ENCODE results near the gene MTMR1. TPM values are rescaled to one million over a fixed set of nuclear protein-coding genes. Genes with fewer than 3 reads are reported as not detected.

MTMR1 gene
- total and polyA plus RNA-seq, 2 donors (not counting 1 experiment from before 2014, with no cell fraction given), result 30.8 to 67.5 TPM

DNA sequence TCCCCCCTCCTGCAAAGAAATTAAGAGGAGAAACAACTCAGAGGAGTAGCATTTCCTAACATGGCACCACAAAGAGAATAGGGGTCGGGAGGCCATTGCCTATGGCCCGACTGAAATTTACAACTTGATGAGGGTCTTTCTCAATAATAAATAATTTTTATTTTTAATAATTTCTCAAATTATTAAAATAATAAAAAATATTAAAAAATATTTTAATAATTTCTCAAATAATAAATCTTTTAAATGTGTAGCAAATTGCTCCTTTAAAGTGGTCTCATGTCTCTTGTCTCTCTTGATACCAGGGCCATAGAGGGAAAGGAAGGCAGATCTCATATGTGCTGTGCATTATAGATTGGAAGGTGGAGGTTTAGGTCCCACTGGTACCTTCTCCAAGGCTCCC is 49.2 kb upstream of the MTMR1 start:
- H3K36me3 ChIP-seq (replicated peaks in 1 of 2; ENCODE audit: control extremely low read depth in 1 of 2, control insufficient read depth in 1 of 2, extremely low read depth in 1 of 2, insufficient read depth in 2 of 2, low read length in 1 of 2), result peaks cover 7 to 43% of the 10 kb centered on the region in 2 experiments
- H3K9ac ChIP-seq (ENCODE audit: low read length), result no peak overlapping the region
- no peak overlapping the region for H3K4me3 ChIP-seq (ENCODE audit: control extremely low read depth in 1 of 5, extremely low read depth in 1 of 5, insufficient read depth in 1 of 5, low read depth in 2 of 5, low read length in 4 of 5)
- no peaks in the 10 kb centered on the region for H3K4me1 Mint-ChIP-seq
- H3K9me3 ChIP-seq (ENCODE audit: control extremely low read depth in 1 of 3, control insufficient read depth in 2 of 3, insufficient read depth in 1 of 3, low read length in 2 of 3), result no peaks in the 10 kb centered on the region
- no peak overlapping the region for H2AFZ ChIP-seq (ENCODE audit: insufficient read depth, low read depth, low read length, poor library complexity, severe bottlenecking)
- no peaks in the 10 kb centered on the region for H3K27me3 Mint-ChIP-seq
- no peak overlapping the region for H3K4me3 Mint-ChIP-seq
- H3K27me3 ChIP-seq (replicated peaks in 1 of 4; ENCODE audit: control extremely low read depth in 1 of 4, control insufficient read depth in 3 of 4, insufficient read depth in 4 of 4, low read length in 3 of 4), result no peaks in the 10 kb centered on the region
- no peaks in the 10 kb centered on the region for H3K9me3 Mint-ChIP-seq (ENCODE audit: insufficient read depth)
- ChIA-PET CTCF (no interaction called here), POLR2A (interaction anchor here (0.7 kb wide), 1 partner anchor 45 kb away, joined by 3 read pairs; no protein-coding TSS in a partner anchor)
- no peak overlapping the region for H3K27ac Mint-ChIP-seq
- intact Hi-C loops (cut with micrococcal nuclease), result no loop called here
- DNase-seq, result no peak
- no peaks in the 10 kb centered on the region for H3K4me1 ChIP-seq (ENCODE audit: control insufficient read depth in 2 of 2, insufficient read depth in 2 of 2, low read length in 2 of 2)
- no peak overlapping the region for H3K4me2 ChIP-seq (replicated peaks; ENCODE audit: low read depth, low read length, poor library complexity, severe bottlenecking)
- no peak overlapping the region for H3K27ac ChIP-seq (ENCODE audit: low read length in 2 of 2)
- ATAC-seq (ENCODE audit: low read depth), result no peak
- TF ChIP-seq, protein P1, sequence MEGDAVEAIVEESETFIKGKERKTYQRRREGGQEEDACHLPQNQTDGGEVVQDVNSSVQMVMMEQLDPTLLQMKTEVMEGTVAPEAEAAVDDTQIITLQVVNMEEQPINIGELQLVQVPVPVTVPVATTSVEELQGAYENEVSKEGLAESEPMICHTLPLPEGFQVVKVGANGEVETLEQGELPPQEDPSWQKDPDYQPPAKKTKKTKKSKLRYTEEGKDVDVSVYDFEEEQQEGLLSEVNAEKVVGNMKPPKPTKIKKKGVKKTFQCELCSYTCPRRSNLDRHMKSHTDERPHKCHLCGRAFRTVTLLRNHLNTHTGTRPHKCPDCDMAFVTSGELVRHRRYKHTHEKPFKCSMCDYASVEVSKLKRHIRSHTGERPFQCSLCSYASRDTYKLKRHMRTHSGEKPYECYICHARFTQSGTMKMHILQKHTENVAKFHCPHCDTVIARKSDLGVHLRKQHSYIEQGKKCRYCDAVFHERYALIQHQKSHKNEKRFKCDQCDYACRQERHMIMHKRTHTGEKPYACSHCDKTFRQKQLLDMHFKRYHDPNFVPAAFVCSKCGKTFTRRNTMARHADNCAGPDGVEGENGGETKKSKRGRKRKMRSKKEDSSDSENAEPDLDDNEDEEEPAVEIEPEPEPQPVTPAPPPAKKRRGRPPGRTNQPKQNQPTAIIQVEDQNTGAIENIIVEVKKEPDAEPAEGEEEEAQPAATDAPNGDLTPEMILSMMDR (IDR thresholded peaks at IDR 0.05), result no peak
- no peaks in the 10 kb centered on the region for H3K79me2 ChIP-seq (ENCODE audit: control insufficient read depth, insufficient read depth, low read length)
- H4K20me1 ChIP-seq (ENCODE audit: control insufficient read depth, insufficient read depth, low read length, poor library complexity, severe bottlenecking), result no peaks in the 10 kb centered on the region
- no CpG with 5 or more reads among the region's 2 CpGs for WGBS (ENCODE audit: insufficient coverage)

DNA sequence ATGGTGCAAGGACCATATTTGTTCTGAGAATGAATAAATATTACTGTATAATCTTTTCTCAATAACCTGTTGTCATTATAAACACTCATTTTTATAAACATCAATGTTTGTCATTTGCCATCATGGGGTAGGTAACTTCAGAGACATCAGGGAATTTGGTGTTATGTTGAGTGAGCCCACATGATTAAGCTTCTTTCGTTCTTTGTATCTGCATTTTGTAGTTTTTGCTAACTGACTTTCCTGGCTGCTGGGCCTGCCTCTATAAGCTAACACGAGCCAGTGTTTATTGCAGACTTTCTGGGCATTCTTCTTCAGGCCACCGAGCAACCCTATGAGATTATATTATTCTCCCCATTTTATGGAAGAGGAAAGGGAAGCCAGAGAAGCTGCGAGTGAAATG is 48.8 kb upstream of the MTMR1 start:
- H3K9ac ChIP-seq (ENCODE audit: low read length), result no peak overlapping the region
- no peak overlapping the region for H3K27ac Mint-ChIP-seq
- ATAC-seq (ENCODE audit: low read depth) (no peak), DNase-seq (no peak)
- no CpG with 5 or more reads among the region's 4 CpGs for WGBS (ENCODE audit: insufficient coverage)
- POLR2A ChIA-PET, result no interaction called here
- H2AFZ ChIP-seq (ENCODE audit: insufficient read depth, low read depth, low read length, poor library complexity, severe bottlenecking), result no peak overlapping the region
- H3K79me2 ChIP-seq (ENCODE audit: control insufficient read depth, insufficient read depth, low read length), result no peaks in the 10 kb centered on the region
- H3K36me3 ChIP-seq (replicated peaks in 1 of 2; ENCODE audit: control extremely low read depth in 1 of 2, control insufficient read depth in 1 of 2, extremely low read depth in 1 of 2, insufficient read depth in 2 of 2, low read length in 1 of 2), result peaks cover 7 to 43% of the 10 kb centered on the region in 2 experiments
- intact Hi-C loops (cut with micrococcal nuclease), result no loop called here
- H3K9me3 ChIP-seq (ENCODE audit: control extremely low read depth in 1 of 3, control insufficient read depth in 2 of 3, insufficient read depth in 1 of 3, low read length in 2 of 3), result no peaks in the 10 kb centered on the region
- H3K27me3 ChIP-seq (replicated peaks in 1 of 4; ENCODE audit: control extremely low read depth in 1 of 4, control insufficient read depth in 3 of 4, insufficient read depth in 4 of 4, low read length in 3 of 4), result no peaks in the 10 kb centered on the region
- CTCF ChIA-PET, result no interaction called here
- no peaks in the 10 kb centered on the region for H3K27me3 Mint-ChIP-seq
- no peaks in the 10 kb centered on the region for H3K9me3 Mint-ChIP-seq (ENCODE audit: insufficient read depth)
- no peaks in the 10 kb centered on the region for H4K20me1 ChIP-seq (ENCODE audit: control insufficient read depth, insufficient read depth, low read length, poor library complexity, severe bottlenecking)
- no peak for TF ChIP-seq EZH2 (IDR thresholded peaks at IDR 0.05; ENCODE audit: borderline replicate concordance, insufficient read depth, low read depth, low read length, poor library complexity, severe bottlenecking)
- TF ChIP-seq, protein P1 (IDR thresholded peaks at IDR 0.05), result no peak
- H3K4me3 Mint-ChIP-seq, result no peak overlapping the region
- no peaks in the 10 kb centered on the region for H3K4me1 ChIP-seq (ENCODE audit: control insufficient read depth in 2 of 2, insufficient read depth in 2 of 2, low read length in 2 of 2)
- no peak overlapping the region for H3K4me2 ChIP-seq (replicated peaks; ENCODE audit: low read depth, low read length, poor library complexity, severe bottlenecking)
- no peaks in the 10 kb centered on the region for H3K4me1 Mint-ChIP-seq
- no peak overlapping the region for H3K4me3 ChIP-seq (ENCODE audit: control extremely low read depth in 1 of 5, extremely low read depth in 1 of 5, insufficient read depth in 1 of 5, low read depth in 2 of 5, low read length in 4 of 5)
- H3K27ac ChIP-seq (ENCODE audit: low read length in 2 of 2), result no peak overlapping the region
